ENCODE results near the gene MS4A4A.

- TF ChIP-seq CTCF (IDR thresholded peaks at IDR 0.05) (no peak), POLR2A (IDR thresholded peaks at IDR 0.05) (no peak)
Measured at GRCh38 chr11:60357771-60358170, 77.3 kb downstream of the MS4A4A start.

Data from thyroid gland (tissue), 4 donors.